SU-DHL-6 (cell line): ENCODE data around the gene CDC45.

ENCODE experiments used
- H2AFZ ChIP-seq: fragments of 200-600 bp; sonication (generic); 2 replicates; pipeline ENCODE4 v1.6.1; 2014; ENCODE audit warnings: low read depth, mild to moderate bottlenecking, moderate library complexity, mixed read lengths, antibody characterized with exemption, low read length; ENCODE audit not compliant: severe bottlenecking
- H3F3A ChIP-seq: fragments of 200-600 bp; shearing (Covaris generic); 2 replicates; pipeline ENCODE4 v1.6.0; 2016; ENCODE audit warnings: antibody characterized with exemption, mild to moderate bottlenecking; ENCODE audit not compliant: insufficient read depth
- H3K27ac ChIP-seq: fragments of 200-600 bp; sonication (generic); 2 replicates; pipeline ENCODE4 v1.5.1; 2016; ENCODE audit warnings: low read depth, mild to moderate bottlenecking, low read length, moderate library complexity, mixed read lengths
- H3K27me3 ChIP-seq: fragments of 200-600 bp; sonication (generic), shearing (Covaris generic); 2 replicates; pipeline ENCODE4 v1.6.0; 2014; ENCODE audit warnings: mild to moderate bottlenecking, low read length
- H3K36me3 ChIP-seq: fragments of 200-600 bp; sonication (generic); 2 replicates; pipeline ENCODE4 v1.6.1; 2014; ENCODE audit warnings: mild to moderate bottlenecking, low read length, mixed read lengths
- H3K4me2 ChIP-seq: fragments of 300-600, 200-600 bp; shearing (Covaris generic), sonication (generic); 2 replicates; pipeline ENCODE4 v1.6.0; 2014; ENCODE audit warnings: low read length, low read depth, mild to moderate bottlenecking; ENCODE audit not compliant: poor library complexity, severe bottlenecking
- H3K4me3 ChIP-seq: fragments of 200-600 bp; sonication (generic); 2 replicates; pipeline ENCODE4 v1.5.1; 2014; ENCODE audit warnings: antibody characterized with exemption, low read length, mild to moderate bottlenecking, mixed read lengths; ENCODE audit not compliant: insufficient read depth, poor library complexity, severe bottlenecking
- H3K79me2 ChIP-seq: fragments of 200-600 bp; sonication (generic); 2 replicates; pipeline ENCODE4 v1.6.1; 2014; ENCODE audit warnings: mild to moderate bottlenecking, low read length, moderate library complexity; ENCODE audit not compliant: insufficient read depth
- H3K9ac ChIP-seq: fragments of 200-600 bp; sonication (generic); 2 replicates; pipeline ENCODE4 v1.7.0; 2014; ENCODE audit warnings: mild to moderate bottlenecking, low read length
- H3K9me2 ChIP-seq: fragments of 200-600 bp; sonication (generic); replicated peaks from 2 replicates; pipeline ENCODE4 v1.6.1; 2014; ENCODE audit warnings: low read length; ENCODE audit not compliant: insufficient read depth
- H3K9me3 ChIP-seq: fragments of 200-600 bp; sonication (generic); 2 replicates; pipeline ENCODE4 v1.6.1; 2014; ENCODE audit warnings: low read length, mixed read lengths; ENCODE audit not compliant: insufficient read depth
- H4K20me1 ChIP-seq: fragments of 200-600 bp; sonication (generic); 2 replicates; pipeline ENCODE4 v1.6.1; 2014; ENCODE audit warnings: low read depth, mild to moderate bottlenecking, antibody characterized with exemption, low read length, moderate library complexity, mixed read lengths
- CTCF ChIP-seq: fragments of 200-600 bp; sonication (generic); IDR thresholded peaks from one replicate; pipeline ENCODE4 v1.5.1; 2017; ENCODE audit warnings: antibody characterized with exemption, mild to moderate bottlenecking, low read length, moderate library complexity; ENCODE audit not compliant: insufficient read depth, poor library complexity, severe bottlenecking
- EZH2phosphoT487 ChIP-seq: fragments of 200-600 bp; sonication (generic), shearing (Covaris generic); conservative IDR thresholded peaks from 2 replicates; pipeline ENCODE4 v1.6.1; 2018; ENCODE audit warnings: mild to moderate bottlenecking, antibody characterized with exemption, low read length, moderate library complexity, mixed read lengths

The CDC45 gene

GRCh38 chr22:19519041-19519926 lies 39.6 kb downstream of the CDC45 start:
- no peak overlapping the region for H3K9ac ChIP-seq

GRCh38 chr22:19520007-19520406 lies 40.3 kb downstream of the CDC45 start:
- Histone ChIP-seq H3K79me2 (no peaks in the 10 kb centered on the region), H3F3A (no peaks in the 10 kb centered on the region), H3K9me2 (no peaks in the 10 kb centered on the region), H4K20me1 (no peaks in the 10 kb centered on the region), H3K27ac (no peak overlapping the region), H3K4me2 (no peak overlapping the region), H2AFZ (no peak overlapping the region), H3K4me3 (no peak overlapping the region), H3K9me3 (no peaks in the 10 kb centered on the region), H3K9ac (no peak overlapping the region), H3K36me3 (no peaks in the 10 kb centered on the region), H3K27me3 (no peaks in the 10 kb centered on the region)
- TF ChIP-seq CTCF (no peak), EZH2phosphoT487 (no peak)

More at GRCh38 chr22:19519041-19519926, 39.6 kb downstream of the CDC45 start:
- Histone ChIP-seq H3K9me2 (no peaks in the 10 kb centered on the region), H3K27me3 (no peaks in the 10 kb centered on the region), H3K4me3 (no peak overlapping the region), H3K4me2 (no peak overlapping the region), H3F3A (no peaks in the 10 kb centered on the region), H3K79me2 (no peaks in the 10 kb centered on the region), H4K20me1 (no peaks in the 10 kb centered on the region), H2AFZ (no peak overlapping the region), H3K9me3 (no peaks in the 10 kb centered on the region), H3K27ac (no peak overlapping the region), H3K36me3 (no peaks in the 10 kb centered on the region)
- TF ChIP-seq EZH2phosphoT487 = no peak
- TF ChIP-seq CTCF = no peak

GRCh38 chr22:19520566-19521305 lies 41.0 kb downstream of the CDC45 start:
- Histone ChIP-seq H3K9me3 (no peaks in the 10 kb centered on the region), H2AFZ (no peak overlapping the region), H3K27me3 (no peaks in the 10 kb centered on the region), H3K79me2 (no peaks in the 10 kb centered on the region), H3K4me3 (no peak overlapping the region), H4K20me1 (no peaks in the 10 kb centered on the region), H3K4me2 (no peak overlapping the region), H3K9ac (no peak overlapping the region), H3K27ac (no peak overlapping the region), H3F3A (no peaks in the 10 kb centered on the region), H3K36me3 (no peaks in the 10 kb centered on the region), H3K9me2 (no peaks in the 10 kb centered on the region)
- no peak for TF ChIP-seq EZH2phosphoT487
- no peak for TF ChIP-seq CTCF
